GM12891 (cell line): ENCODE data around the gene CC2D1B.

ENCODE experiments used
- POLR2A ChIP-seq: IDR thresholded peaks from 2 replicates; pipeline ENCODE4 v1.6.1; 2011; ENCODE audit warnings: low read depth, low read length, control low read depth
- POLR2AphosphoS5 ChIP-seq: IDR thresholded peaks from 2 replicates; pipeline ENCODE4 v1.6.1; 2011; ENCODE audit warnings: low read depth, low read length, control low read depth
- POU2F2 ChIP-seq: IDR thresholded peaks from 2 replicates; pipeline ENCODE4 v1.6.1; 2011; ENCODE audit warnings: low read depth, mild to moderate bottlenecking, control low read depth, low read length, moderate library complexity
- SPI1 ChIP-seq: IDR thresholded peaks from 2 replicates; pipeline ENCODE4 v1.6.1; 2011; ENCODE audit warnings: low read depth, low read length, control low read depth
- TAF1 ChIP-seq: IDR thresholded peaks from 2 replicates; pipeline ENCODE4 v1.6.1; 2011; ENCODE audit warnings: low read depth, low read length, control low read depth

GRCh38 chr1:52403566-52404115, 37.6 kb upstream of the CC2D1B start:
- TF ChIP-seq POLR2A (no peak), TAF1 (no peak), POLR2AphosphoS5 (no peak), SPI1 (no peak), POU2F2 (no peak)
